LNCaP clone FGC (cell line): ENCODE measurements around the gene TSPYL4.
A peak's percentile ranks its signal among the peaks of the same experiment; 100 is the strongest.

Experiments
- DNase-seq: peaks from one replicate; pipeline ENCODE4 v3.0.0-alpha.2; 2011; ENCODE audit warnings: low read depth
- H3K4me3 ChIP-seq: 2 replicates; pipeline ENCODE4 v1.5.1; 2011; ENCODE audit warnings: mild to moderate bottlenecking, low read depth, low read length, control low read depth
- CTCF ChIP-seq: IDR thresholded peaks from 2 replicates; pipeline ENCODE4 v1.5.1; 2012; ENCODE audit warnings: mild to moderate bottlenecking; ENCODE audit not compliant: control insufficient read depth, insufficient read depth; ENCODE audit errors: extremely low read depth

TSPYL4 gene

DNA sequence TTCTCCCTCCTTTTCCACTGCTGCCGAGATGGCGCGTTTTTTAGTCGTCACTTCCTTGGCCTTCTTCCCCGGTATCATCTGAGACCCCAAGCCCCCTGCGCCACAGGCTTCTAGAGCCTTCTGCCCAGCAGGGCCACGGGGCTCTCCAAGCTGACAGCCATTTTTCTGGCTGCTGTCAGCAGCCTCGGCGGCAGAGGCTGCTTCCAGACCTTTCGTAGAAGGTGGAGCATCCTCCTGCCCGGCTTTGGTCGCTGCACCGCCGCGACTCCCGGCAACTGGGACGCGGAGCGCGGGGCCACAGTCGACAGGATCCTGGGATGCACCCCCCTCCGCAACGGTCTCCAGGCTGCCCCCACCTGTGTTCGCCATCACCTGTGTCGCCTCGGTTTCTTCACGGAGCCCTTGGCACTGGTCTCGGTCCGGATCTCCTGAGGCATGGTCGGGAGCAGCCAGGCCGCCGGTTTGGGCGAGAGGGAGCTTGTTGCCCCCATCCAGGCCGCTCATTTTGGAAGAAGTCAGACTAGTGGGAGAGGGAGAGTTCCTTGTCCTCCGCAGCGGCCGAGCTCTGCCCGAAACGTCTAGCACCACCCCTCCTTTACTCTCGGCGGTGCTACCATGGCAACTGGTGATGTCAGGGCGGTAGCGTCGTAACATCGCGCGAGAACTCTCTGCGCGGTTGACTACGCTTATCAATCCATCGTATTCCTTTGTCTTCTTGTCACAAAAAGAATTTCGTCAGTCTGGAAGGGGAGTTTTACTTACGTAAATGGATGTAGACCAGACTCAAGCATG, at the start of gene TSPYL4:
Gene TSPYL4, minus strand, starts transcription at position 571 of the 792 bp plus-strand sequence. Its CDS starts 67 bp downstream, at position 504.
- DNase-seq = peak; percentile 90
- H3K4me3 ChIP-seq = peak within 1 kb of the TSS; percentile 99
- TF ChIP-seq CTCF = no peak

DNA sequence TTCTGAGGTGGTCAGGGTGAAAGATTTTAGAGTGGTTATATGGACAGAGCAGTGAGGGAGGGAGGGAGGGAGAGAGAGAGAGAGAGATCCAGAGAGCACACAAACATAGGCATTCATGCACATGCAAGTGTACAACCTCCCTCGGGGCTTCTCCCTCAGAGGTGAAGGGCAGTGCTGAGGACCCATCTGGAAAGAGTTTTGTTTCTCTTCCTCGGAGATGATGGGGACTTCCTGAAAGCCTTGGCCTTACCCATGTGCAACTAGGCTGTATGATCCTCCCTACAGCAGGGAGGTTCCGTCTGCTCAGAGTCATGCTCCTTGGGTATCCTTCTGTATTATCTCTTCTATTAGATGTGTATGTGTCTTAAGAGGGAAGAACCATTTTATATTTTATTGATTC, 47.2 kb upstream of the TSPYL4 start:
- no peak for TF ChIP-seq CTCF
- no peak overlapping the region for H3K4me3 ChIP-seq
- no peak for DNase-seq

DNA sequence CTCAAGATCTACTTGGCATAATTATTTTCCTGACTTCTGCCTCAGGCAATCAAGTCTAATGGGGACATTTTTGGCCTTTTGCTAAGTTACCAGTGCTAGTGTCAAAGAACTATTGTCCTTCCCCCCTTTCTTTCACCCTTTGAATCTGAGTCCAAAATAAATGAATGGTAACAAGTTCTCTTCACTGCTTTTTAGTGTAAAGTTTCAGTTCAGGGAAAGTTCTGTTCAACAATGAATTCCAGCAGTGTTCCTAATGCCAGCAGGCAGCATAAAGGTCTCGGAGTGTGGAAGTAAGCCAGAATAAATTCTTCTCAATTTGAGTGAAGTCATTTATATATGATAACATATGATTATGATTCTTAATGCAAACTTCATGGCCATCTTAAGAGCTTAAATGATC, 46.7 kb upstream of the TSPYL4 start:
- no peak for DNase-seq
- no peak overlapping the region for H3K4me3 ChIP-seq
- TF ChIP-seq CTCF = no peak

DNA sequence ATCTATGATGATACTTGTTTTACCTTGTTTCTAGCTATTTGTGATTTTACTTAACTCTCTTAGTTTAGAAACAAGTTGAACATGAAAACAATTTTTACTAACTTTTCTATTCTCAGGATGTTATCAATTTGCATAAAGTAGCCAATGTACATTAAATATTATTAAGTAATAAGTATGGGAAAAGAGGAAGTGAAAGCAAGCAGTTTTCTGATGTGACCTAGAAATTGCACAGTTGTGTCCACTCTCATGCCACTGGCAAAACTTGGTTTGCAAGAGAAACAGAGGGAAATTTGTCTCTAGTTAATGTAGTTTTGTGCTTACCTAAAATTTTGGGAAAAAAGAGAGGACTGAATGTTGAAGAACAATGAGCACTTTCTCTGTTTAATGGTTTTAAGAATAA, 45.1 kb upstream of the TSPYL4 start:
- TF ChIP-seq CTCF = no peak
- no peak for DNase-seq
- no peak overlapping the region for H3K4me3 ChIP-seq

- no peak for TF ChIP-seq CTCF
- H3K4me3 ChIP-seq = no peak overlapping the region
- DNase-seq = no peak
Observed at GRCh38 chr6:116298273-116298672, 44.4 kb upstream of the TSPYL4 start.

DNA sequence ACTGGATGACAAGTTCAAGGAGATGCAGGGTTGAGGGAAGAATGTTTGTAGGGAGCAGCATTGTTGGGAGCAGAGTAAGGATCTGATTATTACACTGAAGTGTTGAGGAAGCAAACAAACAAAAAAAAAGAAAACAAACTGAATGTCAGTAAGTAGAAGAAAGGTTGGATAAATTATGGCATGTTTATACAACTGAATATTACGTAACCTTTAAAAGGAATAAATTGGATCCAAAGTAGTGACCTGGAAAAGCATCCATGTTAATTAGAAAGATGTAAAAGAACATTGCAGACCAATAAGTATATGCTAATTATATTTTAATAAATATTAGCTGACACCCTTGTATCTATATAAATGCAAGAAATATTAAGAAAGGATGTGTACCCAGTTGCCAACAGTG, 38.7 kb upstream of the TSPYL4 start:
- H3K4me3 ChIP-seq = no peak overlapping the region
- DNase-seq = no peak
- no peak for TF ChIP-seq CTCF
